Common myeloid progenitor, CD34-positive (primary cell): ENCODE data around the gene LYPD6B.

Source experiments
- CTCF ChIA-PET: fragments of 350-600 bp; sonication (Branson Sonifier 250); formaldehyde crosslinking; loops from one replicate; lab custom pipeline; 2021; ENCODE audit warnings: antibody characterized with exemption; lab: Charles Lee
- POLR2A ChIA-PET: fragments of 350-600 bp; sonication (Branson Sonifier 250); formaldehyde crosslinking; loops from one replicate; lab custom pipeline; 2021; ENCODE audit warnings: antibody characterized with exemption; lab: Charles Lee
- DNase-seq, 3 donors: peaks; one replicate each; pipeline versions ENCODE4 v3.0.0 to v3.0.0-alpha.2; 2013
- H3K27ac ChIP-seq, 2 experiments: 1 replicate in 1 of 2; 2 replicates in 1 of 2; pipeline ENCODE4 v1.7.0; 2013; ENCODE audit warnings: inconsistent platforms in 2 of 2, low read length in 2 of 2, mild to moderate bottlenecking in 2 of 2, low read depth in 1 of 2, moderate library complexity in 1 of 2; ENCODE audit not compliant: severe bottlenecking in 2 of 2, insufficient read depth in 1 of 2, poor library complexity in 1 of 2
- H3K27me3 ChIP-seq, 5 experiments: replicated peaks in 2 of 5; 1 replicate in 3 of 5; 2 replicates in 2 of 5; pipeline versions ENCODE4 v1.6.1 to v1.7.0; 2013; ENCODE audit warnings: low read length in 4 of 5, mild to moderate bottlenecking in 2 of 5, moderate library complexity in 2 of 5, inconsistent platforms in 1 of 5; ENCODE audit not compliant: insufficient read depth in 5 of 5, control insufficient read depth in 4 of 5
- H3K36me3 ChIP-seq, 4 experiments: 1 replicate in 2 of 4; 2 replicates in 2 of 4; pipeline versions ENCODE4 v1.6.1 to v1.7.0; 2013; ENCODE audit warnings: low read length in 3 of 4, control low read depth in 1 of 4, mild to moderate bottlenecking in 1 of 4; ENCODE audit not compliant: control insufficient read depth in 4 of 4, insufficient read depth in 4 of 4
- H3K4me1 ChIP-seq, 4 experiments: 1 replicate in 3 of 4; 2 replicates in 1 of 4; pipeline versions ENCODE4 v1.6.1 to v1.7.1; 2013; ENCODE audit warnings: low read length in 3 of 4, mild to moderate bottlenecking in 3 of 4, control low read depth in 1 of 4, inconsistent platforms in 1 of 4, moderate library complexity in 1 of 4; ENCODE audit not compliant: control insufficient read depth in 4 of 4, insufficient read depth in 4 of 4; ENCODE audit errors: control extremely low read depth in 1 of 4
- H3K4me3 ChIP-seq, 7 experiments: 1 replicate in 4 of 7; 2 replicates in 3 of 7; pipeline versions ENCODE4 v1.5.1 to v1.7.0; 2013; ENCODE audit warnings: mild to moderate bottlenecking in 7 of 7, low read length in 6 of 7, moderate library complexity in 6 of 7, inconsistent platforms in 2 of 7, low read depth in 2 of 7, control low read depth in 1 of 7; ENCODE audit not compliant: insufficient read depth in 4 of 7, control insufficient read depth in 1 of 7; ENCODE audit errors: extremely low read depth in 1 of 7
- H3K9me3 ChIP-seq, 5 experiments: 1 replicate in 4 of 5; 2 replicates in 1 of 5; pipeline versions ENCODE4 v1.6.1 to v1.7.1; 2013; ENCODE audit warnings: low read length in 4 of 5, mild to moderate bottlenecking in 2 of 5, inconsistent platforms in 1 of 5, low read depth in 1 of 5, moderate library complexity in 1 of 5; ENCODE audit not compliant: control insufficient read depth in 4 of 5, insufficient read depth in 2 of 5; ENCODE audit errors: control extremely low read depth in 1 of 5
- WGBS: methylation state at CpG from one replicate; pipeline ENCODE4 v1.1.5; 2013; ENCODE audit not compliant: insufficient coverage; 5-methylcytosine and 5-hydroxymethylcytosine counted together

Gene LYPD6B

DNA sequence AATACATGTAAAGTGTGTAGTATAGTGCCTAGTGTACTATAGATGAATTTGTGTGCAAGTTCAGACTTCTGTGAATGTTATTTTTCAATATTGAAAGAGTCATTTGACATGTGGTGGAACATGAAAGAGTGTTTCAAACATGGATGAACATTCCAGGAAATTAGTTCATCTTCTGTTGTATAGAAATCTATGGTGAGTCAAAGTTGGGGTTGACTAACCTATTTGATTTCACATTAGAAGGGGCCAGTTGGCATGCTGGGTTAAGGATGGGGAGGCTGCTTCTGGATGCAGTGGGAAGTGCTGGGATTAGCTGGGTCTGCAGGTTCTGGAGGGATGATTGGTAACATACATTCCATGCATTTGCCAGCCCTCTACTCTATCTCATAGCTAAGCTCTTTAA lies 50.6 kb downstream of the LYPD6B start:
- no peak overlapping the region for H3K27ac ChIP-seq
- ChIA-PET POLR2A (interaction anchor here (0.5 kb wide), 1 partner anchor 19 kb away, joined by 3 read pairs; no protein-coding TSS in a partner anchor), CTCF (interaction anchor here (1.2 kb wide), 1 partner anchor 72 kb away, joined by 6 read pairs; no protein-coding TSS in a partner anchor)
- peaks cover 0 to 3% (median 0%) of the 10 kb centered on the region in 4 experiments for H3K4me1 ChIP-seq
- no peaks in the 10 kb centered on the region for H3K27me3 ChIP-seq
- H3K36me3 ChIP-seq: no peaks in the 10 kb centered on the region
- DNase-seq: no peak
- no peaks in the 10 kb centered on the region for H3K9me3 ChIP-seq
- no peak overlapping the region for H3K4me3 ChIP-seq

DNA sequence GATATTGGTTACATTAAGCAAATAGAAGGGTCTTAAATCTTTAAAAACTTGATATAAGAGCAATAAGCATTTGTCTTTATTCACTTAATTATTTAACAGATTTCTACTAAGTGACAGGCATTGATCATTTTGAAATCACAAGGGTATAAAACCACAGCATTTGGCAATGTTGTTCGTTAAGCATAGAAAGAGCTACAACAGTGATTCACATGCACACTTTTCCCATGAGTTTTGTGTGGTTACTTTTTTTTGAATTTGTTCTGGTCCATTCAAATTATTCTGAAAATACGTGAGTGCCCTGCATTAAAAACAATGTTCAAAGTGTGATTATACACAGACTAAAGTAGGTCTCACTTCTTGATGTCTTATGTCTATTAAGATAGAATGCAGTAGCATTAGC lies 52.2 kb downstream of the LYPD6B start:
- CTCF ChIA-PET: no interaction called here
- H3K4me1 ChIP-seq: no peaks in the 10 kb centered on the region
- no peaks in the 10 kb centered on the region for H3K9me3 ChIP-seq
- peaks cover 0 to 2% (median 0%) of the 10 kb centered on the region in 5 experiments for H3K27me3 ChIP-seq
- no CpG with 5 or more reads among the region's 2 CpGs for WGBS
- DNase-seq: no peak
- POLR2A ChIA-PET: no interaction called here
- H3K4me3 ChIP-seq: no peak overlapping the region
- no peak overlapping the region for H3K27ac ChIP-seq
- no peaks in the 10 kb centered on the region for H3K36me3 ChIP-seq

DNA sequence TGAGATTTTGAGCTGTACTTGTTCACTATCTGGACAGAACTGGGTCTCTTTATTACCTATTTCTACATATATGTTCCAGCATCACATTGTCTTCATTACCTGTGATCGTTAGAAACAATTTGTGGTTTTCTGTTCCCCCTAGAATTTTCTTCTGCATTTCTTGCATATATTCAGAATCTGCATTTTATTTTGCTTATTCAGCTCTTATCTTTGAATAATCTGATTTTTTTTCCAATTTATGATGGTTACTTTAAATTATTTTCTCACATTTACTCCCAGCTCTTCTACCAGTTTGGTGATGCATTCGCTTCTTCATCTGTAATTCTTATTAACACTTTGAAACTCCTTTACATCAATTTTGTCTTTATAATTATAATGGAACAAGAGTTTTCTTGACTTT lies 55.1 kb downstream of the LYPD6B start:
- WGBS: no CpG with 5 or more reads among the region's 2 CpGs
- H3K36me3 ChIP-seq: no peaks in the 10 kb centered on the region
- H3K4me1 ChIP-seq: no peaks in the 10 kb centered on the region
- H3K4me3 ChIP-seq: no peak overlapping the region
- H3K27me3 ChIP-seq: peaks cover 0 to 7% (median 2%) of the 10 kb centered on the region in 5 experiments
- ChIA-PET POLR2A (no interaction called here), CTCF (no interaction called here)
- H3K27ac ChIP-seq: no peak overlapping the region
- no peak for DNase-seq
- no peaks in the 10 kb centered on the region for H3K9me3 ChIP-seq

DNA sequence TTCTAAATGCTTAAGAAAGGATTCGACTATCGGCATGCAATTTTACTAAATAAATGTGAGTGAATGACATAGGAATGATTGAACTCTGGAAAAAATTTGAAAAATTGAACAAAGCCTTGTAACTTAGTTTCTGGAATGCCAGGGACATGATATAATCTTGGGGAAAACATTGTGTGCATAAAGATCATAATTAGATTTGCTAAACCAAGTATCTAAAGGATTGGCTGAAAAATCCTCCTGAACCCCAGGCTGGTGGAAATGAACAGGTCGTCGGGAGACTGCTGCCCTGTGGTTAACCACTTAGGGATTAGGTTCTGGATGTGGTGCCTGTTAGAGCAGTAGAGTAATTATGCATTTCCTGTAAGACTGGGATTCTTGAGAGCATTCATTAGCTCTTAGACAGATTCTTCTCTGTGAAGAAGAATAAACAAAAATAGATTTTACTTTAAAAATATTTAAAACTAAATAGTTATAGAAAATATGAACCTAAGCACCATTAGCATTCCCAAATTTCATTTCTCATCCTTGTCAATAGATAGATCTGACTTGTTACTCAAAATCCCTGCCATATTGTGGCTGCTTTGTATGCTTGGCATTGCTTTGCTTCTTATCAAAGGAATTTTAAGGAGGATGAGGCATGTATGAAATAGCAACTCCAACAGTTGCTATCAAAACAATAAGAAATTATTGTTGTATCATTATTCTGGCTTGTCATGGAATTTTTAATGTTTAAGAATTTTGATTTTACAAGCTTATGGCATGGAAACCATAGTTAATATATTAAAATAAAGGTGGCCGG lies 55.9 kb downstream of the LYPD6B start:
- 35% methylated on average over 2 of the region's 5 CpGs for WGBS
- Histone ChIP-seq H3K27ac (no peak overlapping the region), H3K27me3 (peaks cover 0 to 7% (median 2%) of the 10 kb centered on the region in 5 experiments), H3K9me3 (no peaks in the 10 kb centered on the region), H3K4me1 (no peaks in the 10 kb centered on the region), H3K36me3 (no peaks in the 10 kb centered on the region), H3K4me3 (no peak overlapping the region)
- ChIA-PET CTCF (no interaction called here), POLR2A (no interaction called here)
- DNase-seq: no peak

DNA sequence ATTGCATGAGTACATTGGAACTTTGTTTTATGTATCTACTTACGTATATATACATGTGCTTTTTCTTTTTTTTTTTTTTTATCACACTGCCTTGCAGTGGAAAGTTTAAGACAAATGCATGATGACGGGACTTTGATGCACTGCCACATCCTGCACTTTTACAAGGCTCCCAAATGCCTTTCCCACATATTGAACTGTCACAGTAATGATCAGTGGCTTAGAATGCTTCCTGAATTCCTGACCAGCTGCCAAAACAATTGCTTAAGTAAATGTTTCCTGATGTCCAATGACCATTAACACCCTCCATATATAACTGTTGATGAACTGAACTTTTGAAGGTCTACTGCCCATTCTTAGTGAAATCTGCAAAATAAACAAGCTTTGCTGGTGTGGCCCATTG lies 60.2 kb downstream of the LYPD6B start:
- WGBS: no CpG with 5 or more reads among the region's 2 CpGs
- Histone ChIP-seq H3K27ac (no peak overlapping the region), H3K9me3 (peaks cover 0 to 3% (median 0%) of the 10 kb centered on the region in 5 experiments), H3K4me1 (no peaks in the 10 kb centered on the region), H3K4me3 (no peak overlapping the region), H3K27me3 (peaks cover 0 to 7% (median 3%) of the 10 kb centered on the region in 5 experiments), H3K36me3 (no peaks in the 10 kb centered on the region)
- CTCF ChIA-PET: no interaction called here
- POLR2A ChIA-PET: no interaction called here
- no peak for DNase-seq

DNA sequence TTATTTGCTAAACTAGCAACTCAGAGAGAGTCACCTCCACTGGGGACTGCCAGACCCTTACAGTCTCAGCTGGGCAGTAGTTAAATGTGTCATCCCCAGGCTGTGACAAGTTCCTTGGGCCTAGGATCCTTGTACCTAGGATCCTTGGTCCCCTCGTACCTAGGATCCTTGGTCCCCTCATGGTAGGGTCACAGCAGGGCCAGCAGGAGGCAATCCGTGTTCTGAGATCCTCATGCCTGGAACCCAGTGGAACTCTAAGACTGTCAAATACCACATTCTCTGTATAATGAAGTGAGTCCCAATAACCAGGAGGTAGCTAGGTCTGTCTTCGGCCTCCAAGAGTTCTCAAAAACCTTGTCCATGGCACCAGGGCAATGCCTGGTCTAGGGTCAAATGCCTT lies 60.8 kb downstream of the LYPD6B start:
- Histone ChIP-seq H3K9me3 (peaks cover 0 to 3% (median 0%) of the 10 kb centered on the region in 5 experiments), H3K27me3 (peaks cover 0 to 7% (median 3%) of the 10 kb centered on the region in 5 experiments), H3K27ac (no peak overlapping the region), H3K4me1 (no peaks in the 10 kb centered on the region), H3K4me3 (no peak overlapping the region), H3K36me3 (no peaks in the 10 kb centered on the region)
- ChIA-PET POLR2A (no interaction called here), CTCF (no interaction called here)
- WGBS: 60% methylated on average over 2 of the region's 3 CpGs
- DNase-seq: no peak
